Medulla oblongata (tissue), 1 donor: ENCODE data around the gene APOBEC3F.

Experiments used
- DNase-seq: peaks from one replicate; pipeline ENCODE4 v3.0.0-alpha.2; 2015; ENCODE audit errors: extremely low spot score

APOBEC3F gene

DNA sequence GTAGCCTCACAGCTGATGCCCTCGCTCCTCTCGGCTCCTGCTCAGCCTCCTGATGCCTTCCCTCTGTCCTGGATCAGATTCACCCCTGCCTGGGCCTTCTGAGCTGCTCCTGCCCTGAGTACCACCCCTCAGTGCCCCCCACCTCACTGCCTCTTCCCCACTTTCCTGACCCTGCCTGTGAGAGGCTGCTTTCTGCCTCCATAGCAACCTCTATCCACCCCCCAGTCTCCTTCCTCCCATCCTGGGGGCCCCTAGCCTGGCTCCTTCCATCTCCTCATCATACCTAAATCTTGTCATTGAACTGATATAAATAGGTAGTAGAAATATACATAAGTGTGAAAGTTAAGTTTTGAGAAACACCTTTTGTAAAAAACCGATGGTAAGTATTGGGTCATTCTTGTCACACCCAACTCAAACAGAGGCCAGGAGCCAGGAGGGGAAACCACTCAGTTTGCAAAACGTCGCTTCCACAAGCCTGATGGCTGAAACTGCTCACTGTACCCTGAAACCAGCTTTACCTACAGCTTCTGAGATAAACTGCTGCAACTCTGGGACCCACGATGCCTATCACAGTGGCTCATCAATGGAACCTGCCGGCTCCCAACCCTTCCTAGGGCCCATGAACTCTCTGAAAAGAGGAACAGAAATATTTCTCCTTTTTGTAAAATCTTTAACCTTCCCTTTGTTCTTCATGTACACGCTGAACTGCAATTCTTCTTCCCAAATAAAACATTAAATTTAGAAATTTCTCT, 51.6 kb downstream of the APOBEC3F start:
- DNase-seq, result no peak

DNA sequence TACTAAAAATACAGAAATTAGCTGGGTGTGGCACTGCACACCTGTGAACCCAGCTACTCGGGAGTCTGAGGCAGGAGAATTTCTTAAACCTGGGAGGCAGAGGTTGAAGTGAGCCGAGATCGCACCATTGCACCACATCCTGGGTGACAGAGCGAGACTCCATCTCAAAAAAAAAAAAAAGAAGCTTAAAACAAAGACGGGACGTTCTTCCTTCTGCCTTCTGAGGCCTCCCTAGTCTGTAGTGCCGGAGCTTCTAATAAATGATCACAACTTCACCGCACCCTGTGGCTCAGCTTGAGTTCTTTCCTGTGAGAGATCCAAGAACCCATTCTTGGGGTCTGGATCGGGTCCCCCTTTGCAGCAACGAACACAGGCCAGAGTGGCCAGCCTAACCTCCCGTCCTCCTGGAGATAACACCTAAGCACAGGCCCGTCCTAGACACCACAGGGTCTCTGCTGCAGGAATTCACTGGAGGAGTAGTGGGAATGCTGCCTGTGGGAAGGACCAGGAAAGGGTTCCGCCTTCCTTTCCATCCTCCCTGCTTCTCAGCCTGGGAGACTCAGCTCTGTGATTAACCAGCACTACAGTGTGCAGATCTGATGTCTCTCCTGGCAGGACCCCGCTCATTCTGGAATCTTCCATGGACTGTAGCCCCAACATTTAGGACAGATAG, 54.2 kb downstream of the APOBEC3F start:
- no peak for DNase-seq

- DNase-seq, result no peak
Measured at GRCh38 chr22:39095971-39096370, 55.3 kb downstream of the APOBEC3F start.

- DNase-seq, result peak; percentile 56
Measured at GRCh38 chr22:39097098-39098020, 56.7 kb downstream of the APOBEC3F start, which contains the start of gene APOBEC3H. APOBEC3H (plus strand) TSS chr22:39097244; CDS start chr22:39100279, 3,035 bp downstream.

DNA sequence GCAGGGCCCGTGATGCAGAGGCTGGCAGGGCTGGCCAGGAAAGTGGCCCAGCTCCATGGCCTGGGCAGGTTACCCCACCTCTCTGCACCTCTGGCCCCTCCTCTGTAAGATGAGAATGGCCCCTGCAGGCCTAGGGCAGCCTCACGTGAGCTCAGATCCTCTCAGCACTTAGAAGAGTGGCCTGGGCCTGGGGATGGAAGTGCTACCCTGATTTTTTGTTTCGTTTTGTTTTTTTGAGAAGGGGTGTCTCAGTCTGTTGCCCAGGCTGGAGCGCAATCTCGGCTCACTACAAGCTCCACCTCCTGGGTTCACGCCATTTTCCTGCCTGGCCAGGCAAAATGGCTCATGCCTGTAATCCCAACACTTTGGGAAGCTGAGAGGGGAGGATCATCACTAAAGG, 57.4 kb downstream of the APOBEC3F start:
- no peak for DNase-seq

GRCh38 chr22:39098576-39098975, 57.9 kb downstream of the APOBEC3F start:
- no peak for DNase-seq

GRCh38 chr22:39101226-39101625, 60.6 kb downstream of the APOBEC3F start:
- DNase-seq, result no peak

DNA sequence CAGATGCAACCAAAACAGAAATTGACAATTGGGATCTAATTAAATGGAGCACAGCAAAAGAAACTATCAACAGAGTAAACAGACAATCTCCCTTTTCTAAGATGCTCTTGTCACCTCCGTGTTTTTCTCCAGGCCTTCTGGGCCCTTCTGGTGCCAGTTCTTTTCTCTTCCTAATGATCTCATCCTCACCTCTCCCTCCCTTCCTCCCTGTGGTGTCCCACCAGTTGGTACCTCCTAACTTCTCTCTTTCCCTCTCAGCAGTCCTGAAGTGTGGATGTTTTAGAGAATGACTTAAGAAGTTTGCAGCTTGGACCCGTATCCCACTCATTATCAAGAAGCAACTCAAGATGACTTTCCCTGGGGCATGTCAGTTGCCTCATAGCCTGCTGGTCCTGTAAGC, 62.8 kb downstream of the APOBEC3F start:
- DNase-seq, result no peak
